Peyer's patch (tissue), 4 donors: ENCODE data around the gene SPI1.

Experiments
- CTCF ChIP-seq, 6 experiments: fragments of 450-650 bp in 4 of 6; fragments of 200-600 bp in 2 of 6; sonication (generic) in 1 of 6; IDR thresholded peaks; one replicate each; pipeline ENCODE4 v1.5.1; 2017 to 2019; ENCODE audit warnings: antibody characterized with exemption in 6 of 6, mild to moderate bottlenecking in 3 of 6, moderate library complexity in 1 of 6
- POLR2A ChIP-seq, 2 donors: fragments of 450-650 bp; IDR thresholded peaks; one replicate each; pipeline ENCODE4 v1.5.1; 2017; ENCODE audit warnings: antibody characterized with exemption in 2 of 2, mild to moderate bottlenecking in 2 of 2, moderate library complexity in 2 of 2

GRCh38 chr11:47413351-47413750, 35.0 kb upstream of the SPI1 start:
- TF ChIP-seq CTCF (IDR thresholded peaks at IDR 0.05) (no peak), POLR2A (IDR thresholded peaks at IDR 0.05) (no peak)
